ENCODE measurements around the gene NCAPH2.

NCAPH2 gene

GRCh38 chr22:50569896-50570535, 62.0 kb downstream of the NCAPH2 start:
- FAIRE-seq (no peak), DNase-seq (ENCODE audit: low spot score) (no peak)

GRCh38 chr22:50570861-50571260, 62.8 kb downstream of the NCAPH2 start:
- no peak for FAIRE-seq
- DNase-seq (ENCODE audit: low spot score): no peak

- FAIRE-seq (no peak), DNase-seq (ENCODE audit: low spot score) (no peak)
These were observed 63.5 kb downstream of the NCAPH2 start for GRCh38 chr22:50571264-50572175.

- DNase-seq (ENCODE audit: low spot score) (no peak), FAIRE-seq (no peak)
These were observed 64.9 kb downstream of the NCAPH2 start for GRCh38 chr22:50572965-50573364.

- FAIRE-seq: no peak
- DNase-seq (ENCODE audit: low spot score): no peak
These were observed 65.7 kb downstream of the NCAPH2 start for GRCh38 chr22:50573491-50574382.

GRCh38 chr22:50574383-50574755, 66.3 kb downstream of the NCAPH2 start:
- no peak for DNase-seq (ENCODE audit: low spot score)
- peak; percentile 74 for FAIRE-seq
